ENCODE data around the gene PIK3R1. TPM values are rescaled to one million over a fixed set of nuclear protein-coding genes. Genes with fewer than 3 reads are reported as not detected.

The PIK3R1 gene
- total RNA-seq, 2 donors from 2014 or later = 29.8 to 30.2 TPM

- Histone ChIP-seq H3K9me3 (ENCODE audit: control insufficient read depth, low read length) (peaks cover 2% of the 10 kb centered on the region), H3K4me1 (ENCODE audit: control insufficient read depth, insufficient read depth, low read length) (peaks cover 5% of the 10 kb centered on the region), H3K27me3 (ENCODE audit: control insufficient read depth, insufficient read depth, low read length, poor library complexity, severe bottlenecking) (no peaks in the 10 kb centered on the region), H3K27ac (ENCODE audit: low read depth, low read length) (no peak overlapping the region), H3K9ac (ENCODE audit: extremely low read depth, low read length, poor library complexity, severe bottlenecking) (no peak overlapping the region), H3K4me3 (ENCODE audit: low read length) (no peak overlapping the region), H3K36me3 (ENCODE audit: control insufficient read depth, insufficient read depth, low read length) (peaks cover 20% of the 10 kb centered on the region)
- TF ChIP-seq CTCF (conservative IDR thresholded peaks at IDR 0.05) = no peak
- Mint-ChIP-seq H3K36me3 (ENCODE audit: low read depth) (peaks cover 12% of the 10 kb centered on the region), H3K9me3 (peaks cover 4% of the 10 kb centered on the region), H3K27me3 (ENCODE audit: insufficient read depth) (no peaks in the 10 kb centered on the region), H3K4me3 (no peak overlapping the region), H3K4me1 (peaks cover 28% of the 10 kb centered on the region), H3K27ac (no peak overlapping the region)
- no peak for DNase-seq
Measured at GRCh38 chr5:68270399-68270975, 54.9 kb downstream of the PIK3R1 start.

GRCh38 chr5:68271124-68271523 lies 55.6 kb downstream of the PIK3R1 start:
- H3K4me1 Mint-ChIP-seq = peaks cover 26% of the 10 kb centered on the region
- no peak overlapping the region for H3K27ac Mint-ChIP-seq
- no peaks in the 10 kb centered on the region for H3K27me3 ChIP-seq (ENCODE audit: control insufficient read depth, insufficient read depth, low read length, poor library complexity, severe bottlenecking)
- no peak for TF ChIP-seq CTCF (conservative IDR thresholded peaks at IDR 0.05)
- peaks cover 5% of the 10 kb centered on the region for H3K4me1 ChIP-seq (ENCODE audit: control insufficient read depth, insufficient read depth, low read length)
- H3K27ac ChIP-seq (ENCODE audit: low read depth, low read length) = no peak overlapping the region
- no peak overlapping the region for H3K4me3 Mint-ChIP-seq
- no peak for DNase-seq
- peaks cover 10% of the 10 kb centered on the region for H3K36me3 Mint-ChIP-seq (ENCODE audit: low read depth)
- WGBS, 2 experiments (ENCODE audit: insufficient coverage in 1 of 2, insufficient read length in 1 of 2) = 83 to 84% methylated on average over 3 to 5 of the region's 5 CpGs
- no peak overlapping the region for H3K9ac ChIP-seq (ENCODE audit: extremely low read depth, low read length, poor library complexity, severe bottlenecking)
- peaks cover 26% of the 10 kb centered on the region for H3K36me3 ChIP-seq (ENCODE audit: control insufficient read depth, insufficient read depth, low read length)
- no peaks in the 10 kb centered on the region for H3K27me3 Mint-ChIP-seq (ENCODE audit: insufficient read depth)
- H3K9me3 Mint-ChIP-seq = no peaks in the 10 kb centered on the region
- no peak overlapping the region for H3K4me3 ChIP-seq (ENCODE audit: low read length)
- H3K9me3 ChIP-seq (ENCODE audit: control insufficient read depth, low read length) = no peaks in the 10 kb centered on the region

GRCh38 chr5:68272289-68272688 lies 56.7 kb downstream of the PIK3R1 start:
- WGBS, 2 experiments (ENCODE audit: insufficient coverage in 1 of 2, insufficient read length in 1 of 2) = no CpG with 5 or more reads among the region's 2 CpGs
- H3K9ac ChIP-seq (ENCODE audit: extremely low read depth, low read length, poor library complexity, severe bottlenecking) = no peak overlapping the region
- no peak overlapping the region for H3K27ac Mint-ChIP-seq
- no peaks in the 10 kb centered on the region for H3K27me3 ChIP-seq (ENCODE audit: control insufficient read depth, insufficient read depth, low read length, poor library complexity, severe bottlenecking)
- H3K27me3 Mint-ChIP-seq (ENCODE audit: insufficient read depth) = no peaks in the 10 kb centered on the region
- H3K4me3 ChIP-seq (ENCODE audit: low read length) = no peak overlapping the region
- H3K36me3 ChIP-seq (ENCODE audit: control insufficient read depth, insufficient read depth, low read length) = peaks cover 38% of the 10 kb centered on the region
- H3K4me1 Mint-ChIP-seq = peaks cover 15% of the 10 kb centered on the region
- no peak overlapping the region for H3K4me3 Mint-ChIP-seq
- no peaks in the 10 kb centered on the region for H3K9me3 ChIP-seq (ENCODE audit: control insufficient read depth, low read length)
- peaks cover under 1% of the 10 kb centered on the region for H3K4me1 ChIP-seq (ENCODE audit: control insufficient read depth, insufficient read depth, low read length)
- peak; percentile 60 for TF ChIP-seq CTCF (conservative IDR thresholded peaks at IDR 0.05)
- H3K9me3 Mint-ChIP-seq = no peaks in the 10 kb centered on the region
- H3K27ac ChIP-seq (ENCODE audit: low read depth, low read length) = no peak overlapping the region
- peaks cover 16% of the 10 kb centered on the region for H3K36me3 Mint-ChIP-seq (ENCODE audit: low read depth)
- no peak for DNase-seq
